ENCODE measurements around the gene EMILIN2. TPM values are rescaled to one million over a fixed set of nuclear protein-coding genes. Genes with fewer than 3 reads are reported as not detected.

Gene EMILIN2
- total and polyA plus RNA-seq, 9 of the 15 experiments (the other 6 are each of a cell fraction or from before 2014, with no cell fraction given): 0.01 to 0.40 (median 0.19) TPM

GRCh38 chr18:2853926-2854664, 7.3 kb downstream of the EMILIN2 start (continued):
- peak; percentile 44; the same call in 1 of the 2 replicates for TF ChIP-seq ZNF592 (IDR thresholded peaks at IDR 0.05)
- TF ChIP-seq SUPT5H (IDR thresholded peaks at IDR 0.05): no peak
- TF ChIP-seq NBN (IDR thresholded peaks at IDR 0.05; ENCODE audit: low read depth): peak; percentile 90
- TF ChIP-seq RCOR1 (IDR thresholded peaks at IDR 0.05; ENCODE audit: borderline replicate concordance in 1 of 2, low read depth in 2 of 2, low read length in 2 of 2): peak; percentile 93 to 96
- no peak for TF ChIP-seq RBFOX2 (IDR thresholded peaks at IDR 0.05; ENCODE audit: low read depth, low read length)
- peak; percentile 85; the same call in 1 of the 2 replicates for TF ChIP-seq KAT7 (CRISPR knock-in tag; IDR thresholded peaks at IDR 0.05; ENCODE audit: borderline replicate concordance)
- peak; percentile 48; the same call in 1 of the 2 replicates for TF ChIP-seq MXI1 (IDR thresholded peaks at IDR 0.05; ENCODE audit: low read depth, low read length)
- peak in 1 of 2 experiments; percentile 57; a peak in 1 of 4 replicates for TF ChIP-seq ETV6 (IDR thresholded peaks at IDR 0.05; ENCODE audit: borderline replicate concordance in 1 of 2, low read depth in 2 of 2, low read length in 1 of 2)
- TF ChIP-seq ETV6 (CRISPR knock-in tag; IDR thresholded peaks at IDR 0.05; ENCODE audit: borderline replicate concordance): no peak
- TF ChIP-seq CBFA2T3 (IDR thresholded peaks at IDR 0.05): peak; percentile 98
- TF ChIP-seq HDAC2 (IDR thresholded peaks at IDR 0.05): peak; percentile 85
- TF ChIP-seq SIN3B (IDR thresholded peaks at IDR 0.05; ENCODE audit: low read depth): no peak
- TF ChIP-seq LEF1 (IDR thresholded peaks at IDR 0.05): peak; percentile 96
- TF ChIP-seq ZNF134 (CRISPR knock-in tag; conservative IDR thresholded peaks at IDR 0.05): peak; percentile 52; the same call in 1 of the 2 replicates
- 0 out of 2 replicates have a peak, but pooled peaks have one; percentile 29 for TF ChIP-seq GABPA (tag; conservative IDR thresholded peaks at IDR 0.05; ENCODE audit: low read depth)
- TF ChIP-seq FOXA1 (IDR thresholded peaks at IDR 0.05; ENCODE audit: borderline replicate concordance): no peak
- peak; percentile 92 for TF ChIP-seq BCOR (IDR thresholded peaks at IDR 0.05)
- TF ChIP-seq ZNF384 (IDR thresholded peaks at IDR 0.05; ENCODE audit: low read depth, low read length): peak; percentile 60
- peak; percentile 98 for TF ChIP-seq SMARCC2 (IDR thresholded peaks at IDR 0.05; ENCODE audit: low read depth)
- TF ChIP-seq PHB2 (IDR thresholded peaks at IDR 0.05; ENCODE audit: low read depth): peak; percentile 91
- no peak; the same call in 1 of the 2 replicates for TF ChIP-seq EGR1 (conservative IDR thresholded peaks at IDR 0.05)
- peak; percentile 73; the same call in 1 of the 2 replicates for TF ChIP-seq TOE1 (IDR thresholded peaks at IDR 0.05; ENCODE audit: borderline replicate concordance)
- no peak for TF ChIP-seq TOE1 (CRISPR knock-in tag; IDR thresholded peaks at IDR 0.05; ENCODE audit: borderline replicate concordance, low read depth)
- TF ChIP-seq ADNP (tag; IDR thresholded peaks at IDR 0.05): no peak
- no peak for TF ChIP-seq ZNF175 (CRISPR knock-in tag; IDR thresholded peaks at IDR 0.05; ENCODE audit: low read depth)
- peak; percentile 94 for TF ChIP-seq STAT5A (IDR thresholded peaks at IDR 0.05; ENCODE audit: borderline replicate concordance, low read length)
- TF ChIP-seq CREB1 (IDR thresholded peaks at IDR 0.05): no peak; the same call in 1 of the 2 replicates
- TF ChIP-seq CREB1 (CRISPR knock-in tag; IDR thresholded peaks at IDR 0.05): peak; percentile 60
